SIG-M5 treated with dmso at 0.1 percent for 504 hours (cell line): ENCODE measurements around the gene PCDHGB1.
"Not testable (repeated sequence)": the region's sequence is repeated elsewhere in the genome, so short reads cannot be mapped to it uniquely, and the experiment has no call there.

ENCODE experiments used
- DNase-seq: peaks from one replicate; lab custom pipeline; 2025; ENCODE audit not compliant: unreplicated experiment; lab: John Stamatoyannopoulos, UW

PCDHGB1 gene

DNA sequence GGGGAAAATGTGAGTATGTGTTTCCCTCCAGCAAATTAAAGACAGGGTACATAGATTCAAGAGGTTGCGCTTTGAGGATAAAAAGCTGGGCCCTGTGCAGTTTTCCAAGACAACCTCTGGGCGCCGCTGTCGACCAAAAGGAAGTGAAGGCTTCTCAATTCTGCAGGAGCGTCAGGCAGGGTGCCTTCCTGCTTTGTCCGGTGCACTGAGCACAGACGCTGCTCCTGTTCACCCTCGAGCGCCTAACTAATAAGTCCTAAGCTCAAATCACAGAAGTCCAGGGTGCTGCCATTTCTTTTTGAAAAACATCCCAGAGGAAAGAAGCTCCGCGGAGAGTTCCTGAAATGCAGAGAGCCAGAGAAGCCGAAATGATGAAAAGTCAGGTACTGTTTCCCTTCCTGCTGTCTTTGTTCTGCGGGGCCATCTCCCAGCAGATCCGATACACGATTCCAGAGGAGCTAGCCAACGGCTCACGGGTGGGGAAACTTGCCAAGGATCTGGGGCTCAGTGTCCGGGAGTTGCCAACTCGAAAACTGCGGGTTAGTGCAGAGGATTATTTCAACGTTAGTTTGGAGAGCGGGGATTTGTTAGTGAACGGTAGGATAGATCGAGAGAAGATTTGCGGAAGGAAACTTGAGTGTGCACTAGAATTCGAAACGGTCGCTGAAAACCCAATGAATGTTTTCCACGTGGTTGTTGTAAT lies at the start of gene PCDHGB1:
PCDHGB1 (plus strand) TSS at position 183 of the 703 bp plus-strand sequence; CDS start at position 345, 162 bp downstream.
- DNase-seq, result peak; percentile 45

GRCh38 chr5:141303756-141304155 lies 46.1 kb upstream of the PCDHGB1 start, which contains the start of gene SLC25A2:
TSS of gene SLC25A2 (minus strand) at chr5:141304049. CDS start at chr5:141303865, 184 bp downstream.
- no peak for DNase-seq

DNA sequence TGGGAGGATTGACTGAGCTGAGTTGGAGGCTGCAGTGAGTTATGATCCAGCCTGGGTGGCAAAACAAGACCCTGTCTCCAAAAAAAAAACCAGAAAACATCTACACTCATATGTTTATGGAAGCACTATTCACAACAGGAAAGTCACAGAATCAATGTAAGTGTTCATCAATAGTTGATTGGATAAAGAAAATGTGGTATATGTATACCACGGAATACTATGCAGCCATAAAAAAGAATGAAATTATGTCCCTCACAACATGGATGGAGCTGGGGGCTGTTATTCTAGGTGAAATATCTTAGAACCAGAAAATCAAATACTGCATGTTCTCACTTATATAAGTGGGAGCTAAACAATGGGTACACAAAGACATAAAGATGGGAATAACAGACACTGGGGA lies 43.3 kb upstream of the PCDHGB1 start:
- DNase-seq, result no peak

- peak; percentile 13 for DNase-seq
Measured at GRCh38 chr5:141313711-141314110, 36.2 kb upstream of the PCDHGB1 start.

DNA sequence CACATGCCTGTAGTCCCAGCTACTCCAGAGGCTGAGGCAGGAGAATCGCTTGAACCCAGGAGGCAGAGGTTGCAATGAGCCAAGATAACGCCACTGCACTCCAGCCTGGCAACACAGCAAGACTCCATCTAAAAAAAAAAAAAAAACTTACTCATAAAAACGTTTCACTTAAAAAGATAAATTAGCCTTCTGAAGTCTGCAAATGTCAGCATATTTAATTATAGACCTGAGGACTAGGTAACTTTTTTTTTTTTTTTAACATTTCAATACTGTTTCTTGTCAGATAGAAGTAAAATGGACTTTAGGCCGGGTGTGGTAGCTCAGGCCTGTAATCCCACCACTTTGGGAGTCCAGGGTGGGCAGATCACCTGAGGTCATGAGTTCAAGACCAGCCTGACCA lies 32.9 kb upstream of the PCDHGB1 start:
- not testable (repeated sequence) for DNase-seq

GRCh38 chr5:141319202-141319601 lies 30.7 kb upstream of the PCDHGB1 start:
- no peak for DNase-seq

DNA sequence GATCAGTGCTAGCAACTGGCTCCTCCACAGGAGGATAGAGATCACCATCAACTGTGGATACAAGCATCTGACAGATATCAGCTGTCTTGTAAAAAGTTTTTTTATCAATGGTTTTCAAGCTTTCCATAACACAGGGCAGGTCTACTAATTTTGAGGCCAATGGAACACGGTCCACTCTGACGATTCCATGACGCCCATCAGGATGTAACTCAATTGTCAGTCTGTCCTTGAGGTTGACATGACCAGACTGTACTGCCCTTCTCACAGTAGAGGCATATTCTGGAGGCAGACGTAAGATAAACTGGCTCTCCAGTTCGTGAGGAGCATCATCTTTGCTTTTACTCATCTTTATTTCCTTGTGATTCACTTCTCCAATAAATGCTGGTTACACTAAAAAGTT lies 30.2 kb upstream of the PCDHGB1 start:
- no peak for DNase-seq

DNA sequence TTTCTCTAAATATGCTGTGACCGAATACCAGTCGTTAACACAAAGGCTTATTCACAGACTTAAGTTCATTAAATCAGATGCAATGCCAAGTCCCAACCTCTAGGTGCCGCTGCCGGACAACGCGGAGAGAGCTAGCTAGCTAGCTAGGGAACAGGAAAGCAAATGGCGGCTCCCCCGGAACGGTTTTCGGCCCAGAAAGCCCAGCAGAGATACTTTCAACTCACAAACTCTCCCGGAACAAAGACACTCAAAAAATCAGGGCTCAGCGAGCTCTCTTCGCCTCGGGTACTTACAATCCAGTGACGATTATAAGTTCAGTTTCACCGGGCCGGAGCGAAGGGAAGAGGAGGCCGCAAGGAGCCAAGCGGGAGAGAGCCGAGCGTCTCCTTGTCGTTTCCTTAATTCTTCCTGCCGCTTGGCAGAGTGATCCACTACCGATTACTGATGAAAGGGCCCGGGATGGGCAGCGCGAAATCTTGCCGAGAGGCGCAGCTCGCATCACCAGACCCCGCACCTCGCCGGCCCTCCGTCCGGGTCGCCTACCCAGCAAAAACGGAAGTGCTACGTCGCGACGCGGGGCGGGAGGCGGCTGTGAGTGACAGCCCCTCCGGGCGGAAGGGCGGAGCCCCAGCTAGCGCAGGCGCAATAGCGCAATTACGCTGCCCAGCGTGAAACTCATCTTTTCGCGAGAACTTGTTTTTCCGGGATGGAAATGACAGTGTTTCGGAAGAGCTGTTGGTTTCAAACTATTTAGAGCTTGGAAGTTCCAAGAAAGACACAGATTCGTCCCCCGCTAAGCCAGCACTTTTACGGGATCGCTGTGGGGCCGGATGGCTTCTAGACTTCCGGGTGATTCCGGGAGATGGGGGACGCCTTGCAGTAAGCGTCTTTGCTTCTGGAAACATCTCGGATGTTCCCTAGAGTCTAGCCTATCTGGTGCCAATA lies 29.4 kb upstream of the PCDHGB1 start, which contains the start of gene TAF7:
TAF7 (minus strand) TSS at position 560 of the 945 bp plus-strand sequence. CDS start 740 bp downstream, outside the sequence.
- peak; percentile 80 for DNase-seq

GRCh38 chr5:141322261-141322660 lies 27.6 kb upstream of the PCDHGB1 start:
- DNase-seq, result no peak

- peak; percentile 43 for DNase-seq
Measured at GRCh38 chr5:141326088-141326854, 23.6 kb upstream of the PCDHGB1 start.

DNA sequence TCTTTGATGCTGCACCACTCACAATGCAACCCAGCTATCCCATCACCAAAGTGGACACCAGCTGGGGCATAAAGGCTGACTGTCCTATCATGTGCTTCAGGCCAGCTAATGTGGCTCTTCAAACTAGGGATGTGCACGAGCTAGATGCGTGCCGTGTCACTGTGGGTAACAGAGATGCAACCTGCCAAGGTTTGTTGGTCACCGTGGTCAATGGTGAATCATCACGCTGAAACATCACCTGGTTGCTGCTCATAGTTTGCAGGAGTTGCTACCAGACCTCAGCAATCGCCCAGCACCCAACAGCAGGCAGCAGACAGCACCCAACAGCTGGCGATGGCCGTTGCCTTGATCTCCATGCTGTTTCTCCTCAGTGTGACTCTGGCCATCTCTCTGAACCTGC lies 21.7 kb upstream of the PCDHGB1 start:
- DNase-seq, result no peak

- DNase-seq, result peak; percentile 36
Measured at GRCh38 chr5:141330299-141331080, 19.4 kb upstream of the PCDHGB1 start, which contains the start of gene PCDHGA1. TSS of gene PCDHGA1 (plus strand) at chr5:141330514.

DNA sequence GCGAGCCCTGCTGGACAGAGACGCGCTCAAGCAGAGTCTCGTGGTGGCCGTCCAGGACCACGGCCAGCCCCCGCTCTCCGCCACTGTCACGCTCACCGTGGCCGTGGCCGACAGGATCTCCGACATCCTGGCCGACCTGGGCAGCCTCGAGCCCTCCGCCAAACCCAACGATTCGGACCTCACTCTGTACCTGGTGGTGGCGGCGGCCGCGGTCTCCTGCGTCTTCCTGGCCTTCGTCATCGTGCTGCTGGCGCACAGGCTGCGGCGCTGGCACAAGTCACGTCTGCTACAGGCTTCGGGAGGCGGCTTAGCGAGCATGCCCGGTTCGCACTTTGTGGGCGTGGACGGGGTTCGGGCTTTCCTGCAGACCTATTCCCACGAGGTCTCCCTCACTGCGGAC lies 17.3 kb upstream of the PCDHGB1 start:
- not testable (repeated sequence) for DNase-seq

DNA sequence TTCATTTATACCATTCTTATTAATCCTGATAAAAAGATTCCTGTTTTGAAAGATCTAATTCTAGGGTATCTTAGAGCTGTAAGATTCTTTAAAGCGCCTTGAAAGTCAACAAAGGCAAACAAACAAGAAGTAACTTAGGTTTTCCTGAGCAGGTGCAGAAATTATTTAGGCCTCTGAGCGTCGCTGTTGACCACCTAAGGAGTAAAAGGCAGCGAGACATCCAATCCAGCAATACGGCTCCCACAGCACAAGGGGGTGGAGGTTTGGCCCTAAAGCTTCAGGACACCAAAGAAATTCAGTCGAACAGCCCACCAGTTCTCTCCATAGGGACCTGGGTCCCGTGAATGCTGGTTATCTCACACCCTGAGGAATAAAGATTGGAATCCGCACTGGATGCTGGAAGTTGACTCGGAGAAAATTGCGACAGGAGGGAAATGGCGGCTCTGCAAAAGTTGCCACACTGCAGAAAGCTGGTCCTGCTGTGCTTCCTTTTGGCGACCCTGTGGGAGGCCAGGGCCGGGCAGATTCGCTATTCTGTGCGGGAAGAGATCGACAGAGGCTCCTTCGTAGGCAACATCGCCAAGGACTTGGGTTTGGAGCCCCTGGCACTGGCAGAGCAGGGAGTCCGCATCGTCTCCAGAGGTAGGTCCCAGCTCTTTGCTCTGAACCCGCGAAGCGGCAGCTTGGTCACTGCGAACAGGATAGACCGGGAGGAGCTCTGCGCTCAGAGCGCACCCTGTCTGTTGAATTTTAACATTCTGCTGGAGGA lies 11.2 kb upstream of the PCDHGB1 start, which contains the start of gene PCDHGA2:
PCDHGA2 (plus strand) TSS at position 223 of the 769 bp plus-strand sequence.
- DNase-seq, result no peak

GRCh38 chr5:141340781-141341354 lies 9.0 kb upstream of the PCDHGB1 start:
- not testable (repeated sequence) for DNase-seq

DNA sequence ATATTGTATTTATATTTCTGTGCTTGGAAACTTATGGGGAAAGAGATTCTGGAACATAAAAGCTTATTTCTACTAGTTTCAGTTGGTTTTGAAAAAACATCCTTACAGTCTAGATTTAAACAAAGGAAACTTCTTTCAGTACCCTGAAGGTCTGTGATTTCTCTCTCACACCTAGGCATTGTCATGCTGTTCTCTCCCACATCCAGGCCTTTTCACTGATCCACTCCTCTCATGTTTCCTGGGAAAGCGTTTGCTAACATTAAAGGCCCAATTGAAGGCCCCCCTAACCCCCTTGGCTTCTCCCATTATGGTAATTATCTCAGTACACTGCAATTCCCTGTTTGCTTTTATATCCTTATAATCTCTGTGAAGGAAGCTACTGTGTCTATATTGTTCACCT lies 7.1 kb upstream of the PCDHGB1 start:
- DNase-seq, result no peak

- no peak for DNase-seq
Measured at GRCh38 chr5:141343242-141343952, 6.5 kb upstream of the PCDHGB1 start, which contains the start of gene PCDHGA3. TSS of gene PCDHGA3 (plus strand) at chr5:141343829. CDS start at chr5:141344034, 205 bp downstream.

GRCh38 chr5:141343953-141344463 lies 5.9 kb upstream of the PCDHGB1 start:
- DNase-seq, result no peak
